ENCODE data around the gene FHAD1. TPM values are rescaled to one million over a fixed set of nuclear protein-coding genes. Genes with fewer than 3 reads are reported as not detected.

FHAD1 gene
- total and polyA plus RNA-seq, 2 donors (not counting 1 experiment from before 2014, with no cell fraction given) = not detected

DNA sequence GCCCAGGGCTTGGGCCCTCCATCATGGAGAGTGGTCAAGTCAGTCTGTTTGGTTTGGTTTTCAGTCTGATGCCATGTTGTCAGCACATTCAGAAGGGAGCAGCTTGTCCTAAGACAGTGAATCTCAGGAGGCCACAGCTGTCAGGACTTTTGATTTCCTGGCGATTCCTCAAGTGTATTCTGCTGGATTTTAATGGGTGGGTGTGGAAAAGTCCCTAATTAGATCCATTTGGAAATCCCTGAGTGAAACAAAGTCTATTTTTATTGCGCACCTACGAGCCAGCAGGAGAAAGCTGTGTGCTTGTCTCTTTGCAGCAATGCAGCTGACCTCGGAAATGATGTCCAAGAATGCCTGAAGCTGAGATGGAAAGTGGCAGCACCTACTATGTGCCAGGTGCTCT is 21.6 kb upstream of the FHAD1 start:
- Mint-ChIP-seq H3K27me3 (peaks cover 4% of the 10 kb centered on the region), H3K27ac (no peak overlapping the region), H3K4me3 (no peak overlapping the region), H3K4me1 (peaks cover 8% of the 10 kb centered on the region), H3K9me3 (ENCODE audit: insufficient read depth) (no peaks in the 10 kb centered on the region)
- ChIA-PET POLR2A (no interaction called here), CTCF (interaction anchor here (0.6 to 1.1 kb wide), 2 partner anchors 15 to 202 kb away, joined by 3 read pairs; no protein-coding TSS in a partner anchor)
- Histone ChIP-seq H2AFZ (ENCODE audit: insufficient read depth, low read depth, low read length, poor library complexity, severe bottlenecking) (no peak overlapping the region), H3K79me2 (ENCODE audit: control insufficient read depth, insufficient read depth, low read length) (no peaks in the 10 kb centered on the region), H3K9me3 (ENCODE audit: control extremely low read depth in 1 of 3, control insufficient read depth in 2 of 3, insufficient read depth in 1 of 3, low read length in 2 of 3) (no peaks in the 10 kb centered on the region), H3K36me3 (replicated peaks in 1 of 2; ENCODE audit: control extremely low read depth in 1 of 2, control insufficient read depth in 1 of 2, extremely low read depth in 1 of 2, insufficient read depth in 2 of 2, low read length in 1 of 2) (no peaks in the 10 kb centered on the region), H3K4me3 (ENCODE audit: control extremely low read depth in 1 of 5, extremely low read depth in 1 of 5, insufficient read depth in 1 of 5, low read depth in 2 of 5, low read length in 4 of 5) (no peak overlapping the region), H4K20me1 (ENCODE audit: control insufficient read depth, insufficient read depth, low read length, poor library complexity, severe bottlenecking) (no peaks in the 10 kb centered on the region), H3K9ac (ENCODE audit: low read length) (no peak overlapping the region), H3K4me1 (ENCODE audit: control insufficient read depth in 2 of 2, insufficient read depth in 2 of 2, low read length in 2 of 2) (peaks cover 0 to 3% of the 10 kb centered on the region in 2 donors), H3K4me2 (replicated peaks; ENCODE audit: low read depth, low read length, poor library complexity, severe bottlenecking) (no peak overlapping the region), H3K27ac (ENCODE audit: low read length in 2 of 2) (no peak overlapping the region), H3K27me3 (replicated peaks in 1 of 4; ENCODE audit: control extremely low read depth in 1 of 4, control insufficient read depth in 3 of 4, insufficient read depth in 4 of 4, low read length in 3 of 4) (no peaks in the 10 kb centered on the region)
- DNase-seq (no peak), ATAC-seq (ENCODE audit: low read depth) (no peak)
- no peak for TF ChIP-seq EZH2 (IDR thresholded peaks at IDR 0.05; ENCODE audit: borderline replicate concordance, insufficient read depth, low read depth, low read length, poor library complexity, severe bottlenecking)
- TF ChIP-seq, protein P1, sequence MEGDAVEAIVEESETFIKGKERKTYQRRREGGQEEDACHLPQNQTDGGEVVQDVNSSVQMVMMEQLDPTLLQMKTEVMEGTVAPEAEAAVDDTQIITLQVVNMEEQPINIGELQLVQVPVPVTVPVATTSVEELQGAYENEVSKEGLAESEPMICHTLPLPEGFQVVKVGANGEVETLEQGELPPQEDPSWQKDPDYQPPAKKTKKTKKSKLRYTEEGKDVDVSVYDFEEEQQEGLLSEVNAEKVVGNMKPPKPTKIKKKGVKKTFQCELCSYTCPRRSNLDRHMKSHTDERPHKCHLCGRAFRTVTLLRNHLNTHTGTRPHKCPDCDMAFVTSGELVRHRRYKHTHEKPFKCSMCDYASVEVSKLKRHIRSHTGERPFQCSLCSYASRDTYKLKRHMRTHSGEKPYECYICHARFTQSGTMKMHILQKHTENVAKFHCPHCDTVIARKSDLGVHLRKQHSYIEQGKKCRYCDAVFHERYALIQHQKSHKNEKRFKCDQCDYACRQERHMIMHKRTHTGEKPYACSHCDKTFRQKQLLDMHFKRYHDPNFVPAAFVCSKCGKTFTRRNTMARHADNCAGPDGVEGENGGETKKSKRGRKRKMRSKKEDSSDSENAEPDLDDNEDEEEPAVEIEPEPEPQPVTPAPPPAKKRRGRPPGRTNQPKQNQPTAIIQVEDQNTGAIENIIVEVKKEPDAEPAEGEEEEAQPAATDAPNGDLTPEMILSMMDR (IDR thresholded peaks at IDR 0.05) = no peak
- WGBS (ENCODE audit: insufficient coverage) = 95% methylated on average over 4 of the region's 4 CpGs
- intact Hi-C loops (cut with micrococcal nuclease) = no loop called here

DNA sequence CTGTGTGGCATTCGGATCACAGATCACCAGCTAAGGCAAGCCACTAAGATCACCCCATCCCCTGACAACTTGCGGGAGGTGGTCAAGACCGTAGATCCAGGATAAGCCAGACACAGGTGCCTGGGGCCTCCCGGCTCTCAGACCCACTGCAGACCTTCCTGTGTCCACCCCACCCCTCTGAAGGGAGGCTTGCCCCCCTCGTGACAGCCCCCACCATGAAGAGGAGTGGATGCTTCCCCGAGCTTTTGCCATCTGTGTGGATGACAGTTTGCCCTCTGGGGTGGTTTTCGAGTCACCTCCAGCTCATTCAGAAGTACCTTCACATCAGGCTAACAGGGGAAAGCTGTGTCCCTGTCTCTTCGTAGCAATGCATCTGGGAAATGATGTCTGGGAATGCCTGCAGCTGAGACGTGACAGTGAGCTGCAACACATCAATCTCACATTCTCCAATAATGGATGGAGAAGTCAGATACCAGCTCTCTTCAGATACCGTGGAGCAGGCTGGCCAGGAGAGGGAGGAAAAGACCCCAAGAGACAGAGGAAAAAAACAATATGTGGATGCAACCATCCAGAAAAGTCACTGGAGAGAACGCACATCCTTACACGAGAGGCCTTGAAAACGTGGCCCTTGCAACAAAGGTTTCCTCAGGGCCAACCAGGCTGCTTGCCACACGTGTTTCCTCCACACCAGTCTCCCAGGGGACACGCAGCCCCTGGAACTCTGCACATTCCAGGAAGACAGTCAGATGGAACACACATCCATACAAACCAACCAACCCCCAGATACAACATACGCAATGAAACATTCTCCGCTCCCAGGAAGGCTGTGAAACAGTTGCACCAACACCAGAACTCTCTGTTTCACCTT is 20.4 kb upstream of the FHAD1 start:
- peaks cover 10% of the 10 kb centered on the region for H3K4me1 Mint-ChIP-seq
- H3K27me3 ChIP-seq (replicated peaks in 1 of 4; ENCODE audit: control extremely low read depth in 1 of 4, control insufficient read depth in 3 of 4, insufficient read depth in 4 of 4, low read length in 3 of 4) = no peaks in the 10 kb centered on the region
- H3K4me3 Mint-ChIP-seq = no peak overlapping the region
- H3K9ac ChIP-seq (ENCODE audit: low read length) = no peak overlapping the region
- H3K27ac ChIP-seq (ENCODE audit: low read length in 2 of 2) = no peak overlapping the region
- no peak overlapping the region for H3K27ac Mint-ChIP-seq
- no peaks in the 10 kb centered on the region for H4K20me1 ChIP-seq (ENCODE audit: control insufficient read depth, insufficient read depth, low read length, poor library complexity, severe bottlenecking)
- ATAC-seq (ENCODE audit: low read depth) (no peak), DNase-seq (no peak)
- intact Hi-C loops (cut with micrococcal nuclease) = no loop called here
- ChIA-PET CTCF (no interaction called here), POLR2A (no interaction called here)
- no peak overlapping the region for H3K4me2 ChIP-seq (replicated peaks; ENCODE audit: low read depth, low read length, poor library complexity, severe bottlenecking)
- H2AFZ ChIP-seq (ENCODE audit: insufficient read depth, low read depth, low read length, poor library complexity, severe bottlenecking) = no peak overlapping the region
- no peaks in the 10 kb centered on the region for H3K9me3 ChIP-seq (ENCODE audit: control extremely low read depth in 1 of 3, control insufficient read depth in 2 of 3, insufficient read depth in 1 of 3, low read length in 2 of 3)
- no peak overlapping the region for H3K4me3 ChIP-seq (ENCODE audit: control extremely low read depth in 1 of 5, extremely low read depth in 1 of 5, insufficient read depth in 1 of 5, low read depth in 2 of 5, low read length in 4 of 5)
- no peak for TF ChIP-seq EZH2 (IDR thresholded peaks at IDR 0.05; ENCODE audit: borderline replicate concordance, insufficient read depth, low read depth, low read length, poor library complexity, severe bottlenecking)
- TF ChIP-seq, protein P1 (IDR thresholded peaks at IDR 0.05) = no peak
- 86% methylated on average over 9 of the region's 17 CpGs for WGBS (ENCODE audit: insufficient coverage)
- H3K27me3 Mint-ChIP-seq = peaks cover 4% of the 10 kb centered on the region
- peaks cover 0 to 3% of the 10 kb centered on the region in 2 donors for H3K4me1 ChIP-seq (ENCODE audit: control insufficient read depth in 2 of 2, insufficient read depth in 2 of 2, low read length in 2 of 2)
- H3K9me3 Mint-ChIP-seq (ENCODE audit: insufficient read depth) = no peaks in the 10 kb centered on the region
- no peaks in the 10 kb centered on the region for H3K36me3 ChIP-seq (replicated peaks in 1 of 2; ENCODE audit: control extremely low read depth in 1 of 2, control insufficient read depth in 1 of 2, extremely low read depth in 1 of 2, insufficient read depth in 2 of 2, low read length in 1 of 2)
- H3K79me2 ChIP-seq (ENCODE audit: control insufficient read depth, insufficient read depth, low read length) = no peaks in the 10 kb centered on the region
